Loucy (cell line): Measurements from ENCODE around the gene PIGW.
"Not testable (repeated sequence)": the region's sequence is repeated elsewhere in the genome, so short reads cannot be mapped to it uniquely, and the experiment has no call there.

ENCODE experiments used
- EZH2phosphoT487 ChIP-seq: fragments of 200-600 bp; IDR thresholded peaks from 2 replicates; pipeline ENCODE4 v1.6.1; 2018; ENCODE audit warnings: antibody characterized with exemption, mild to moderate bottlenecking, moderate library complexity, borderline replicate concordance
- TF ChIP-seq, protein P1 (sequence below): fragments of 200-600 bp; sonication (generic); conservative IDR thresholded peaks from 2 replicates; pipeline ENCODE4 v1.5.1; 2014; ENCODE audit warnings: mild to moderate bottlenecking, antibody characterized with exemption, low read length

DNA sequence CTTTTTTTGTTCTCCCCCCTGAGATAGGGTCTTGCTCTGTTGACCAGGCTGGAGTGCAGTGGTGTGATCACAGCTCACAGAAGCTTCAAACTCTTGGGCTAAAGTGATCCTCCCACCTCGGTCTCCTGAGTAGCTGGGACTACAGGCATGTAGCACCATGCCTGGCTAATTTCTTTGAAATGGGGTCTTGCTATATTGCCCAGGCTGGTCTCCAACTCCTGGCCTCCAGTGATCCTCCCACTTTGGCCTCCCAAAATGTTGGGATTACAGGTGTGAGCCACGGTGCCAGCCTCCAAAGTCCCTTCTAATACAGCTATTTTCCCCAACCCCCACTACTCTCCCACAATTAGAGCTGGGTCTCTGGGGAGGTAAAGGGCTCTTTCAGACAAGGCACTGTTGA lies 26.3 kb upstream of the PIGW start:
- TF ChIP-seq, protein P1, sequence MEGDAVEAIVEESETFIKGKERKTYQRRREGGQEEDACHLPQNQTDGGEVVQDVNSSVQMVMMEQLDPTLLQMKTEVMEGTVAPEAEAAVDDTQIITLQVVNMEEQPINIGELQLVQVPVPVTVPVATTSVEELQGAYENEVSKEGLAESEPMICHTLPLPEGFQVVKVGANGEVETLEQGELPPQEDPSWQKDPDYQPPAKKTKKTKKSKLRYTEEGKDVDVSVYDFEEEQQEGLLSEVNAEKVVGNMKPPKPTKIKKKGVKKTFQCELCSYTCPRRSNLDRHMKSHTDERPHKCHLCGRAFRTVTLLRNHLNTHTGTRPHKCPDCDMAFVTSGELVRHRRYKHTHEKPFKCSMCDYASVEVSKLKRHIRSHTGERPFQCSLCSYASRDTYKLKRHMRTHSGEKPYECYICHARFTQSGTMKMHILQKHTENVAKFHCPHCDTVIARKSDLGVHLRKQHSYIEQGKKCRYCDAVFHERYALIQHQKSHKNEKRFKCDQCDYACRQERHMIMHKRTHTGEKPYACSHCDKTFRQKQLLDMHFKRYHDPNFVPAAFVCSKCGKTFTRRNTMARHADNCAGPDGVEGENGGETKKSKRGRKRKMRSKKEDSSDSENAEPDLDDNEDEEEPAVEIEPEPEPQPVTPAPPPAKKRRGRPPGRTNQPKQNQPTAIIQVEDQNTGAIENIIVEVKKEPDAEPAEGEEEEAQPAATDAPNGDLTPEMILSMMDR, result not testable (repeated sequence)
- TF ChIP-seq EZH2phosphoT487, result not testable (repeated sequence)
